HEK293T (cell line): ENCODE results near the gene ANKS1B.

Source experiments
- CTBP1 ChIP-seq: fragments of 450-650 bp; IDR thresholded peaks from 2 replicates; pipeline ENCODE4 v1.6.1; 2016; ENCODE audit warnings: borderline replicate concordance
- FOXA1 ChIP-seq: fragments of 450-650 bp; IDR thresholded peaks from 2 replicates; pipeline ENCODE4 v1.6.1; 2016; ENCODE audit warnings: mild to moderate bottlenecking
- FOXM1 ChIP-seq: fragments of 450-650 bp; IDR thresholded peaks from 2 replicates; pipeline ENCODE4 v1.6.1; 2017; ENCODE audit warnings: mild to moderate bottlenecking, borderline replicate concordance
- ZNF384 ChIP-seq: fragments of 450-650 bp; IDR thresholded peaks from 2 replicates; pipeline ENCODE4 v1.6.1; 2016

- no peak for TF ChIP-seq FOXA1
- no peak for TF ChIP-seq FOXM1
- no peak for TF ChIP-seq ZNF384
- TF ChIP-seq CTBP1 = no peak
These were observed 26.8 kb downstream of the ANKS1B start for GRCh38 chr12:99957866-99958466.
